Measurements from ENCODE around the gene NDUFAF8.

Gene NDUFAF8

DNA sequence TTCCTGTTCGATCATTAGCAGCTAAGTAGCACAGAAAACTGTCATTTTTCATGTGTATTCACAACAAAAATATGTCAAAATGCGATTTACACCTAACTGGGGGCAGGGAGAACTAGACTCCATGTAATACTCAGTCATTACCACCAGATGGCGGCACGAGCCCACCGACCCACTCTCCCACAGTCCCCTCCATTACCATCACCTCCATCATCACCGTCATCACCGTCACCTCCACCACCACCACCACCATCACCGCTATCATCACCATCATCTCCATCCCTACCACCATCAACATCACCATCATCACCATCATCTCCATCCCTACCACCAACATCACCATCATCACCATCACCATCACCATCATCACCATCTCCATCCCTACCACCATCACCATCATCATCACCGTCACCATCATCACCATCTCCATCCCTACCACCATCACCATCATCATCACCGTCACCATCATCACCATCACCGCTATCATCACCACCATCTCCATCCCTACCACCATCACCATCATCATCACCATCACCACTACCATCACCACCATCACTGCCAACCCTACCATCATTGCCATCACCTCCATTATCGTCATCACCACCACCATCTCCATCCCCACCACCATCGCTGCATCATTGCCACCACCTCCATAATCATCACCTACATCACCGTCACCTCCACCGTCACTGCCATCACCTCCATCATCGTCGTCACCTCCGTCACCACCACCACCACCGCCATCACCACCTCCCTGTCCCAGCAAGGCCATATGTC is 14.4 kb downstream of the NDUFAF8 start (continued):
- TF ChIP-seq, protein P1, sequence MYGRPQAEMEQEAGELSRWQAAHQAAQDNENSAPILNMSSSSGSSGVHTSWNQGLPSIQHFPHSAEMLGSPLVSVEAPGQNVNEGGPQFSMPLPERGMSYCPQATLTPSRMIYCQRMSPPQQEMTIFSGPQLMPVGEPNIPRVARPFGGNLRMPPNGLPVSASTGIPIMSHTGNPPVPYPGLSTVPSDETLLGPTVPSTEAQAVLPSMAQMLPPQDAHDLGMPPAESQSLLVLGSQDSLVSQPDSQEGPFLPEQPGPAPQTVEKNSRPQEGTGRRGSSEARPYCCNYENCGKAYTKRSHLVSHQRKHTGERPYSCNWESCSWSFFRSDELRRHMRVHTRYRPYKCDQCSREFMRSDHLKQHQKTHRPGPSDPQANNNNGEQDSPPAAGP (tag by site-specific recombination; IDR thresholded peaks at IDR 0.05): peak; percentile 90
- TF ChIP-seq ZFP69B (tag by site-specific recombination; IDR thresholded peaks at IDR 0.05) (peak; percentile 78; the same call in 1 of the 2 replicates), ZNF211 (tag by site-specific recombination; IDR thresholded peaks at IDR 0.05; ENCODE audit: low read depth) (no peak), MYNN (tag by site-specific recombination; IDR thresholded peaks at IDR 0.05; ENCODE audit: borderline replicate concordance) (peak; percentile 65; the same call in 1 of the 2 replicates), SALL2 (tag by site-specific recombination; IDR thresholded peaks at IDR 0.05; ENCODE audit: borderline replicate concordance) (no peak), FEZF1 (tag by site-specific recombination; IDR thresholded peaks at IDR 0.05) (no peak), ZNF610 (tag by site-specific recombination; IDR thresholded peaks at IDR 0.05; ENCODE audit: borderline replicate concordance) (no peak), ZNF785 (tag by site-specific recombination; IDR thresholded peaks at IDR 0.05) (peak; percentile 86; the same call in 1 of the 2 replicates), ZEB2 (tag by site-specific recombination; IDR thresholded peaks at IDR 0.05) (peak; percentile 79), ZNF571 (tag by site-specific recombination; IDR thresholded peaks at IDR 0.05) (no peak), ZNF423 (tag by site-specific recombination; IDR thresholded peaks at IDR 0.05) (no peak), ZNF560 (tag by site-specific recombination; IDR thresholded peaks at IDR 0.05; ENCODE audit: borderline replicate concordance) (no peak), ZNF274 (IDR thresholded peaks at IDR 0.05; ENCODE audit: low read length) (no peak), ZNF274 (tag by site-specific recombination; IDR thresholded peaks at IDR 0.05; ENCODE audit: borderline replicate concordance) (peak; percentile 79), ZNF175 (tag by site-specific recombination; IDR thresholded peaks at IDR 0.05) (peak; percentile 66; the same call in 1 of the 2 replicates), KLF16 (tag by site-specific recombination; IDR thresholded peaks at IDR 0.05) (no peak), ZXDB (tag by site-specific recombination; IDR thresholded peaks at IDR 0.05) (no peak), ZNF10 (tag by site-specific recombination; IDR thresholded peaks at IDR 0.05) (peak; percentile 98; the same call in 1 of the 2 replicates), ZNF138 (tag by site-specific recombination; IDR thresholded peaks at IDR 0.05; ENCODE audit: borderline replicate concordance) (no peak), ZSCAN23 (tag by site-specific recombination; IDR thresholded peaks at IDR 0.05) (peak; percentile 72; the same call in 1 of the 2 replicates)
- TF ChIP-seq, protein P2, sequence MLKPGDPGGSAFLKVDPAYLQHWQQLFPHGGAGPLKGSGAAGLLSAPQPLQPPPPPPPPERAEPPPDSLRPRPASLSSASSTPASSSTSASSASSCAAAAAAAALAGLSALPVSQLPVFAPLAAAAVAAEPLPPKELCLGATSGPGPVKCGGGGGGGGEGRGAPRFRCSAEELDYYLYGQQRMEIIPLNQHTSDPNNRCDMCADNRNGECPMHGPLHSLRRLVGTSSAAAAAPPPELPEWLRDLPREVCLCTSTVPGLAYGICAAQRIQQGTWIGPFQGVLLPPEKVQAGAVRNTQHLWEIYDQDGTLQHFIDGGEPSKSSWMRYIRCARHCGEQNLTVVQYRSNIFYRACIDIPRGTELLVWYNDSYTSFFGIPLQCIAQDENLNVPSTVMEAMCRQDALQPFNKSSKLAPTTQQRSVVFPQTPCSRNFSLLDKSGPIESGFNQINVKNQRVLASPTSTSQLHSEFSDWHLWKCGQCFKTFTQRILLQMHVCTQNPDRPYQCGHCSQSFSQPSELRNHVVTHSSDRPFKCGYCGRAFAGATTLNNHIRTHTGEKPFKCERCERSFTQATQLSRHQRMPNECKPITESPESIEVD (tag by site-specific recombination; IDR thresholded peaks at IDR 0.05): no peak
- TF ChIP-seq, protein P3, sequence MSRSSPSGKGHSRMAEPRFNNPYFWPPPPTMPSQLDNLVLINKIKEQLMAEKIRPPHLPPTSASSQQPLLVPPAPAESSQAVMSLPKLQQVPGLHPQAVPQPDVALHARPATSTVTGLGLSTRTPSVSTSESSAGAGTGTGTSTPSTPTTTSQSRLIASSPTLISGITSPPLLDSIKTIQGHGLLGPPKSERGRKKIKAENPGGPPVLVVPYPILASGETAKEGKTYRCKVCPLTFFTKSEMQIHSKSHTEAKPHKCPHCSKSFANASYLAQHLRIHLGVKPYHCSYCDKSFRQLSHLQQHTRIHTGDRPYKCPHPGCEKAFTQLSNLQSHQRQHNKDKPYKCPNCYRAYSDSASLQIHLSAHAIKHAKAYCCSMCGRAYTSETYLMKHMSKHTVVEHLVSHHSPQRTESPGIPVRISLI (tag by site-specific recombination; IDR thresholded peaks at IDR 0.05): no peak
- TF ChIP-seq, protein P4, sequence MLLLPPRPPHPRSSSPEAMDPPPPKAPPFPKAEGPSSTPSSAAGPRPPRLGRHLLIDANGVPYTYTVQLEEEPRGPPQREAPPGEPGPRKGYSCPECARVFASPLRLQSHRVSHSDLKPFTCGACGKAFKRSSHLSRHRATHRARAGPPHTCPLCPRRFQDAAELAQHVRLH (tag by site-specific recombination; IDR thresholded peaks at IDR 0.05): peak; percentile 98
- TF ChIP-seq, protein P5, sequence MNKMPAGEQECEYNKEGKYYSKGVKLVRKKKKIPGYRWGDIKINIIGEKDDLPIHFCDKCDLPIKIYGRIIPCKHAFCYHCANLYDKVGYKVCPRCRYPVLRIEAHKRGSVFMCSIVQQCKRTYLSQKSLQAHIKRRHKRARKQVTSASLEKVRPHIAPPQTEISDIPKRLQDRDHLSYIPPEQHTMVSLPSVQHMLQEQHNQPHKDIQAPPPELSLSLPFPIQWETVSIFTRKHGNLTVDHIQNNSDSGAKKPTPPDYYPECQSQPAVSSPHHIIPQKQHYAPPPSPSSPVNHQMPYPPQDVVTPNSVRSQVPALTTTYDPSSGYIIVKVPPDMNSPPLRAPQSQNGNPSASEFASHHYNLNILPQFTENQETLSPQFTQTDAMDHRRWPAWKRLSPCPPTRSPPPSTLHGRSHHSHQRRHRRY (tag by site-specific recombination; IDR thresholded peaks at IDR 0.05): peak; percentile 97
- TF ChIP-seq, protein P6, sequence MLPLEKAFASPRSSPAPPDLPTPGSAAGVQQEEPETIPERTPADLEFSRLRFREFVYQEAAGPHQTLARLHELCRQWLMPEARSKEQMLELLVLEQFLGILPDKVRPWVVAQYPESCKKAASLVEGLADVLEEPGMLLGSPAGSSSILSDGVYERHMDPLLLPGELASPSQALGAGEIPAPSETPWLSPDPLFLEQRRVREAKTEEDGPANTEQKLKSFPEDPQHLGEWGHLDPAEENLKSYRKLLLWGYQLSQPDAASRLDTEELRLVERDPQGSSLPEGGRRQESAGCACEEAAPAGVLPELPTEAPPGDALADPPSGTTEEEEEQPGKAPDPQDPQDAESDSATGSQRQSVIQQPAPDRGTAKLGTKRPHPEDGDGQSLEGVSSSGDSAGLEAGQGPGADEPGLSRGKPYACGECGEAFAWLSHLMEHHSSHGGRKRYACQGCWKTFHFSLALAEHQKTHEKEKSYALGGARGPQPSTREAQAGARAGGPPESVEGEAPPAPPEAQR (tag by site-specific recombination; IDR thresholded peaks at IDR 0.05): no peak
- TF ChIP-seq, protein P7, sequence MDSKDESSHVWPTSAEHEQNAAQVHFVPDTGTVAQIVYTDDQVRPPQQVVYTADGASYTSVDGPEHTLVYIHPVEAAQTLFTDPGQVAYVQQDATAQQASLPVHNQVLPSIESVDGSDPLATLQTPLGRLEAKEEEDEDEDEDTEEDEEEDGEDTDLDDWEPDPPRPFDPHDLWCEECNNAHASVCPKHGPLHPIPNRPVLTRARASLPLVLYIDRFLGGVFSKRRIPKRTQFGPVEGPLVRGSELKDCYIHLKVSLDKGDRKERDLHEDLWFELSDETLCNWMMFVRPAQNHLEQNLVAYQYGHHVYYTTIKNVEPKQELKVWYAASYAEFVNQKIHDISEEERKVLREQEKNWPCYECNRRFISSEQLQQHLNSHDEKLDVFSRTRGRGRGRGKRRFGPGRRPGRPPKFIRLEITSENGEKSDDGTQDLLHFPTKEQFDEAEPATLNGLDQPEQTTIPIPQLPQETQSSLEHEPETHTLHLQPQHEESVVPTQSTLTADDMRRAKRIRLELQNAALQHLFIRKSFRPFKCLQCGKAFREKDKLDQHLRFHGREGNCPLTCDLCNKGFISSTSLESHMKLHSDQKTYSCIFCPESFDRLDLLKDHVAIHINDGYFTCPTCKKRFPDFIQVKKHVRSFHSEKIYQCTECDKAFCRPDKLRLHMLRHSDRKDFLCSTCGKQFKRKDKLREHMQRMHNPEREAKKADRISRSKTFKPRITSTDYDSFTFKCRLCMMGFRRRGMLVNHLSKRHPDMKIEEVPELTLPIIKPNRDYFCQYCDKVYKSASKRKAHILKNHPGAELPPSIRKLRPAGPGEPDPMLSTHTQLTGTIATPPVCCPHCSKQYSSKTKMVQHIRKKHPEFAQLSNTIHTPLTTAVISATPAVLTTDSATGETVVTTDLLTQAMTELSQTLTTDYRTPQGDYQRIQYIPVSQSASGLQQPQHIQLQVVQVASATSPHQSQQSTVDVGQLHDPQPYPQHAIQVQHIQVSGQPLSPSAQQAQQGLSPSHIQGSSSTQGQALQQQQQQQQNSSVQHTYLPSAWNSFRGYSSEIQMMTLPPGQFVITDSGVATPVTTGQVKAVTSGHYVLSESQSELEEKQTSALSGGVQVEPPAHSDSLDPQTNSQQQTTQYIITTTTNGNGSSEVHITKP (tag by site-specific recombination; IDR thresholded peaks at IDR 0.05): no peak
- TF ChIP-seq, protein P8, sequence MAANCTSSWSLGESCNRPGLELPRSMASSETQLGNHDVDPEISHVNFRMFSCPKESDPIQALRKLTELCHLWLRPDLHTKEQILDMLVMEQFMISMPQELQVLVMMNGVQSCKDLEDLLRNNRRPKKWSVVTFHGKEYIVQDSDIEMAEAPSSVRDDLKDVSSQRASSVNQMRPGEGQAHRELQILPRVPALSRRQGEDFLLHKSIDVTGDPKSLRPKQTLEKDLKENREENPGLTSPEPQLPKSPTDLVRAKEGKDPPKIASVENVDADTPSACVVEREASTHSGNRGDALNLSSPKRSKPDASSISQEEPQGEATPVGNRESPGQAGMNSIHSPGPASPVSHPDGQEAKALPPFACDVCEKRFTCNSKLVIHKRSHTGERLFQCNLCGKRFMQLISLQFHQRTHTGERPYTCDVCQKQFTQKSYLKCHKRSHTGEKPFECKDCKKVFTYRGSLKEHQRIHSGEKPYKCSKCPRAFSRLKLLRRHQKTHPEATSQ (tag by site-specific recombination; IDR thresholded peaks at IDR 0.05): peak; percentile 75; the same call in 1 of the 2 replicates

All from HEK293 (cell line).